ENCODE data around the gene DHTKD1. TPM values are rescaled to one million over a fixed set of nuclear protein-coding genes. Genes with fewer than 3 reads are reported as not detected.

The DHTKD1 gene
- total and polyA plus RNA-seq, 4 donors, result 26.2 to 119 (median 43.0) TPM

GRCh38 chr10:12077580-12078180, 8.9 kb downstream of the DHTKD1 start:
- no peak for DNase-seq (ENCODE audit: low spot score)
- no peak overlapping the region for H3K9ac ChIP-seq (ENCODE audit: low read depth in 1 of 2, low read length in 2 of 2)
- 59% methylated on average over 9 of the region's 9 CpGs for WGBS

GRCh38 chr10:12081470-12081869, 12.7 kb downstream of the DHTKD1 start:
- no peak for TF ChIP-seq MAX (IDR thresholded peaks at IDR 0.05)
- no peak for TF ChIP-seq NR2F2 (IDR thresholded peaks at IDR 0.05)
- TF ChIP-seq, protein P1, sequence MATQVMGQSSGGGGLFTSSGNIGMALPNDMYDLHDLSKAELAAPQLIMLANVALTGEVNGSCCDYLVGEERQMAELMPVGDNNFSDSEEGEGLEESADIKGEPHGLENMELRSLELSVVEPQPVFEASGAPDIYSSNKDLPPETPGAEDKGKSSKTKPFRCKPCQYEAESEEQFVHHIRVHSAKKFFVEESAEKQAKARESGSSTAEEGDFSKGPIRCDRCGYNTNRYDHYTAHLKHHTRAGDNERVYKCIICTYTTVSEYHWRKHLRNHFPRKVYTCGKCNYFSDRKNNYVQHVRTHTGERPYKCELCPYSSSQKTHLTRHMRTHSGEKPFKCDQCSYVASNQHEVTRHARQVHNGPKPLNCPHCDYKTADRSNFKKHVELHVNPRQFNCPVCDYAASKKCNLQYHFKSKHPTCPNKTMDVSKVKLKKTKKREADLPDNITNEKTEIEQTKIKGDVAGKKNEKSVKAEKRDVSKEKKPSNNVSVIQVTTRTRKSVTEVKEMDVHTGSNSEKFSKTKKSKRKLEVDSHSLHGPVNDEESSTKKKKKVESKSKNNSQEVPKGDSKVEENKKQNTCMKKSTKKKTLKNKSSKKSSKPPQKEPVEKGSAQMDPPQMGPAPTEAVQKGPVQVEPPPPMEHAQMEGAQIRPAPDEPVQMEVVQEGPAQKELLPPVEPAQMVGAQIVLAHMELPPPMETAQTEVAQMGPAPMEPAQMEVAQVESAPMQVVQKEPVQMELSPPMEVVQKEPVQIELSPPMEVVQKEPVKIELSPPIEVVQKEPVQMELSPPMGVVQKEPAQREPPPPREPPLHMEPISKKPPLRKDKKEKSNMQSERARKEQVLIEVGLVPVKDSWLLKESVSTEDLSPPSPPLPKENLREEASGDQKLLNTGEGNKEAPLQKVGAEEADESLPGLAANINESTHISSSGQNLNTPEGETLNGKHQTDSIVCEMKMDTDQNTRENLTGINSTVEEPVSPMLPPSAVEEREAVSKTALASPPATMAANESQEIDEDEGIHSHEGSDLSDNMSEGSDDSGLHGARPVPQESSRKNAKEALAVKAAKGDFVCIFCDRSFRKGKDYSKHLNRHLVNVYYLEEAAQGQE (IDR thresholded peaks at IDR 0.05), result no peak
- no peak for TF ChIP-seq ATF3 (IDR thresholded peaks at IDR 0.05)
- no peak for TF ChIP-seq FOXA1 (IDR thresholded peaks at IDR 0.05)
- no peak for TF ChIP-seq JUND (IDR thresholded peaks at IDR 0.05)
- Histone ChIP-seq H3K9me3 (ENCODE audit: control insufficient read depth in 4 of 4, low read length in 3 of 4) (no peaks in the 10 kb centered on the region), H3K27me3 (ENCODE audit: control insufficient read depth in 4 of 4, insufficient read depth in 4 of 4, low read length in 3 of 4) (no peaks in the 10 kb centered on the region), H3K36me3 (ENCODE audit: control insufficient read depth in 4 of 4, insufficient read depth in 3 of 4, low read depth in 1 of 4, low read length in 3 of 4) (peaks cover 5 to 26% (median 22%) of the 10 kb centered on the region in 4 donors), H3K4me1 (ENCODE audit: control insufficient read depth in 4 of 4, insufficient read depth in 4 of 4, low read length in 3 of 4) (peaks cover 0 to 6% (median 0%) of the 10 kb centered on the region in 4 donors), H3K4me3 (ENCODE audit: low read depth in 1 of 3, low read length in 3 of 3) (no peak overlapping the region), H3K9ac (ENCODE audit: low read depth in 1 of 2, low read length in 2 of 2) (no peak overlapping the region), H3K27ac (ENCODE audit: low read depth in 1 of 2, low read length in 2 of 2) (no peak overlapping the region)
- no peak for DNase-seq (ENCODE audit: low spot score)
- WGBS, result 89% methylated on average over 8 of the region's 8 CpGs

More at GRCh38 chr10:12077580-12078180, 8.9 kb downstream of the DHTKD1 start:
- no peaks in the 10 kb centered on the region for H3K9me3 ChIP-seq (ENCODE audit: control insufficient read depth in 4 of 4, low read length in 3 of 4)
- no peaks in the 10 kb centered on the region for H3K27me3 ChIP-seq (ENCODE audit: control insufficient read depth in 4 of 4, insufficient read depth in 4 of 4, low read length in 3 of 4)
- TF ChIP-seq SP1 (IDR thresholded peaks at IDR 0.05) (no peak), JUND (IDR thresholded peaks at IDR 0.05) (peak in 1 of 2 donors; percentile 54), RXRA (IDR thresholded peaks at IDR 0.05) (peak in 1 of 2 donors; percentile 30)
- H3K36me3 ChIP-seq (ENCODE audit: control insufficient read depth in 4 of 4, insufficient read depth in 3 of 4, low read depth in 1 of 4, low read length in 3 of 4), result peaks cover 1 to 14% (median 8%) of the 10 kb centered on the region in 4 donors
- no peak overlapping the region for H3K4me3 ChIP-seq (ENCODE audit: low read depth in 1 of 3, low read length in 3 of 3)
- H3K4me1 ChIP-seq (ENCODE audit: control insufficient read depth in 4 of 4, insufficient read depth in 4 of 4, low read length in 3 of 4), result peaks cover 0 to 10% (median 10%) of the 10 kb centered on the region in 4 donors
- no peak overlapping the region for H3K27ac ChIP-seq (ENCODE audit: low read depth in 1 of 2, low read length in 2 of 2)

GRCh38 chr10:12081879-12082557, 13.3 kb downstream of the DHTKD1 start:
- H3K27me3 ChIP-seq (ENCODE audit: control insufficient read depth in 4 of 4, insufficient read depth in 4 of 4, low read length in 3 of 4), result no peaks in the 10 kb centered on the region
- H3K9ac ChIP-seq (ENCODE audit: low read depth in 1 of 2, low read length in 2 of 2), result no peak overlapping the region
- H3K4me3 ChIP-seq (ENCODE audit: low read depth in 1 of 3, low read length in 3 of 3), result no peak overlapping the region
- peaks cover 0 to 6% (median 0%) of the 10 kb centered on the region in 4 donors for H3K4me1 ChIP-seq (ENCODE audit: control insufficient read depth in 4 of 4, insufficient read depth in 4 of 4, low read length in 3 of 4)
- H3K27ac ChIP-seq (ENCODE audit: low read depth in 1 of 2, low read length in 2 of 2), result no peak overlapping the region
- peaks cover 8 to 32% (median 26%) of the 10 kb centered on the region in 4 donors for H3K36me3 ChIP-seq (ENCODE audit: control insufficient read depth in 4 of 4, insufficient read depth in 3 of 4, low read depth in 1 of 4, low read length in 3 of 4)
- H3K9me3 ChIP-seq (ENCODE audit: control insufficient read depth in 4 of 4, low read length in 3 of 4), result no peaks in the 10 kb centered on the region
- 75% methylated on average over 6 of the region's 6 CpGs for WGBS
- DNase-seq (ENCODE audit: low spot score), result no peak
- TF ChIP-seq HNF4G (IDR thresholded peaks at IDR 0.05) (no peak), FOXA2 (IDR thresholded peaks at IDR 0.05) (no peak), EGR1 (IDR thresholded peaks at IDR 0.05; ENCODE audit: low read depth in 2 of 2) (no peak), YY1 (IDR thresholded peaks at IDR 0.05) (no peak), SP1 (IDR thresholded peaks at IDR 0.05) (no peak), TAF1 (conservative IDR thresholded peaks at IDR 0.05) (no peak), MAX (IDR thresholded peaks at IDR 0.05) (no peak), NR2F2 (IDR thresholded peaks at IDR 0.05) (no peak), ZBTB33 (IDR thresholded peaks at IDR 0.05) (no peak), RAD21 (IDR thresholded peaks at IDR 0.05) (no peak), JUND (IDR thresholded peaks at IDR 0.05) (no peak), FOXA1 (IDR thresholded peaks at IDR 0.05) (no peak), ATF3 (IDR thresholded peaks at IDR 0.05) (no peak)
- TF ChIP-seq, protein P2, sequence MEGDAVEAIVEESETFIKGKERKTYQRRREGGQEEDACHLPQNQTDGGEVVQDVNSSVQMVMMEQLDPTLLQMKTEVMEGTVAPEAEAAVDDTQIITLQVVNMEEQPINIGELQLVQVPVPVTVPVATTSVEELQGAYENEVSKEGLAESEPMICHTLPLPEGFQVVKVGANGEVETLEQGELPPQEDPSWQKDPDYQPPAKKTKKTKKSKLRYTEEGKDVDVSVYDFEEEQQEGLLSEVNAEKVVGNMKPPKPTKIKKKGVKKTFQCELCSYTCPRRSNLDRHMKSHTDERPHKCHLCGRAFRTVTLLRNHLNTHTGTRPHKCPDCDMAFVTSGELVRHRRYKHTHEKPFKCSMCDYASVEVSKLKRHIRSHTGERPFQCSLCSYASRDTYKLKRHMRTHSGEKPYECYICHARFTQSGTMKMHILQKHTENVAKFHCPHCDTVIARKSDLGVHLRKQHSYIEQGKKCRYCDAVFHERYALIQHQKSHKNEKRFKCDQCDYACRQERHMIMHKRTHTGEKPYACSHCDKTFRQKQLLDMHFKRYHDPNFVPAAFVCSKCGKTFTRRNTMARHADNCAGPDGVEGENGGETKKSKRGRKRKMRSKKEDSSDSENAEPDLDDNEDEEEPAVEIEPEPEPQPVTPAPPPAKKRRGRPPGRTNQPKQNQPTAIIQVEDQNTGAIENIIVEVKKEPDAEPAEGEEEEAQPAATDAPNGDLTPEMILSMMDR (IDR thresholded peaks at IDR 0.05; ENCODE audit: low read depth, low read length, missing input control), result no peak

Measured in liver (tissue), 9 donors.